ENCODE measurements around the gene ELMO2.

Gene ELMO2

DNA sequence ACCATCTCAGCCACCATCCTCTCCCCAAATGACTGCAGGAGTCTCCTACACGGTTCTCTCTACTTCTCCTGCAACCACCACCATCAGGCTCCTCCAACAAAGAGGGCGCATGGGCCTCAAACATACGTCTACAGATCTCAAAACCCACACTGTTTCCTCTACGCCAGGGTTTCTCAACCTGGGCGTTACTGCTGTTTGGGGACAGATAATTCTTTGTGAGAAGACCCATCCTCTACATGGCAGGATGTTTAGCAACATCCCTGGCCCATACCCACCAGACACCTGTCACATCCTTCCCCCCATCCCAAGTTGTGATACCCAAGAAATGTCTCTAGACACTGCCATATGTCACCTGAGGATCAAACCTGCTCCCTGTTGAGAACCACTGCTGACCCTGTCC lies 45.0 kb downstream of the ELMO2 start:
- peaks cover 8% of the 10 kb centered on the region; the same call in 1 of the 2 replicates for H3K36me3 ChIP-seq (ENCODE audit: insufficient read depth)

DNA sequence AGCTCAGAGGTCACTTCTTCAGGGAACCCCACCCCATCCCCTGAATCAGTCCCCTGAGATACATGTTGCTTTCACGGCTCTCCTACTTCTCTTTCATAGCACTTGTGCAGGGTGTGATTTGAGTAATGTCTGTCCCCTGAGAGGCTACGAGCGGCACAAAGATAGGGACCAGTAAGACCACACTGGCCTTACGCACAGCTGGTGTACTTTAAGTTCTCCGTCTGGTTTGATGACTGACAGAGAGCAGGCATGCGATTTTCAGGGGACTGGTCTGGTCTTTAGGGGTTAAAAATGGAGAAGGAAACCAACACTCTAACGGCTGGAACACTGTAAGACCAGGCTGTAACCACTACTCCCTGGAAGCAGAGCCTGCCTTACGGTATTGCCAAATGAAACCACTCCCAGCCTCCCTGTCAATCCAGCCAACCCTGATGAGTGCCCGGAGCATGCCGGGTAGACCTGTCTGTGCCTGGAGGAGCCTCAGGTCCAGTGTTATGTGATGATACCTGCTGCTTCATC lies 47.1 kb downstream of the ELMO2 start:
- TF ChIP-seq, protein P1, sequence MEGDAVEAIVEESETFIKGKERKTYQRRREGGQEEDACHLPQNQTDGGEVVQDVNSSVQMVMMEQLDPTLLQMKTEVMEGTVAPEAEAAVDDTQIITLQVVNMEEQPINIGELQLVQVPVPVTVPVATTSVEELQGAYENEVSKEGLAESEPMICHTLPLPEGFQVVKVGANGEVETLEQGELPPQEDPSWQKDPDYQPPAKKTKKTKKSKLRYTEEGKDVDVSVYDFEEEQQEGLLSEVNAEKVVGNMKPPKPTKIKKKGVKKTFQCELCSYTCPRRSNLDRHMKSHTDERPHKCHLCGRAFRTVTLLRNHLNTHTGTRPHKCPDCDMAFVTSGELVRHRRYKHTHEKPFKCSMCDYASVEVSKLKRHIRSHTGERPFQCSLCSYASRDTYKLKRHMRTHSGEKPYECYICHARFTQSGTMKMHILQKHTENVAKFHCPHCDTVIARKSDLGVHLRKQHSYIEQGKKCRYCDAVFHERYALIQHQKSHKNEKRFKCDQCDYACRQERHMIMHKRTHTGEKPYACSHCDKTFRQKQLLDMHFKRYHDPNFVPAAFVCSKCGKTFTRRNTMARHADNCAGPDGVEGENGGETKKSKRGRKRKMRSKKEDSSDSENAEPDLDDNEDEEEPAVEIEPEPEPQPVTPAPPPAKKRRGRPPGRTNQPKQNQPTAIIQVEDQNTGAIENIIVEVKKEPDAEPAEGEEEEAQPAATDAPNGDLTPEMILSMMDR (conservative IDR thresholded peaks at IDR 0.05; ENCODE audit: low read depth, low read length) = no peak
- H3K4me3 ChIP-seq (IDR thresholded peaks at IDR 0.05; ENCODE audit: insufficient read depth, low read depth, low read length) = no peak overlapping the region
- H4K20me1 ChIP-seq (ENCODE audit: insufficient read depth) = peaks cover 4% of the 10 kb centered on the region
- peaks cover 23% of the 10 kb centered on the region for H3K4me1 ChIP-seq (ENCODE audit: low read depth, poor library complexity, severe bottlenecking)
- no peak overlapping the region for H2AFZ ChIP-seq (ENCODE audit: low read depth)
- H3K36me3 ChIP-seq (ENCODE audit: insufficient read depth) = peaks cover 5% of the 10 kb centered on the region; the same call in 1 of the 2 replicates
- no peaks in the 10 kb centered on the region for H3K27me3 ChIP-seq (ENCODE audit: insufficient read depth, low read depth)
- no peak overlapping the region for H3K9ac ChIP-seq
- H3K79me2 ChIP-seq (ENCODE audit: insufficient read depth, low read depth) = peaks cover 42% of the 10 kb centered on the region
- H3K27ac ChIP-seq = no peak overlapping the region
- H3K4me2 ChIP-seq = no peak overlapping the region

More for the DNA sequence above, 45.0 kb downstream of the ELMO2 start:
- no peak overlapping the region for H2AFZ ChIP-seq (ENCODE audit: low read depth)
- no peak overlapping the region; the same call in 1 of the 2 replicates for H3K4me2 ChIP-seq
- H4K20me1 ChIP-seq (ENCODE audit: insufficient read depth) = peaks cover 4% of the 10 kb centered on the region
- no peak overlapping the region for H3K4me3 ChIP-seq (IDR thresholded peaks at IDR 0.05; ENCODE audit: insufficient read depth, low read depth, low read length)
- no peak overlapping the region for H3K9ac ChIP-seq
- no peak overlapping the region for H3K27ac ChIP-seq
- H3K79me2 ChIP-seq (ENCODE audit: insufficient read depth, low read depth) = peaks cover 42% of the 10 kb centered on the region
- H3K4me1 ChIP-seq (ENCODE audit: low read depth, poor library complexity, severe bottlenecking) = peaks cover 43% of the 10 kb centered on the region
- H3K27me3 ChIP-seq (ENCODE audit: insufficient read depth, low read depth) = no peaks in the 10 kb centered on the region
- TF ChIP-seq, protein P1 (conservative IDR thresholded peaks at IDR 0.05; ENCODE audit: low read depth, low read length) = no peak

DNA sequence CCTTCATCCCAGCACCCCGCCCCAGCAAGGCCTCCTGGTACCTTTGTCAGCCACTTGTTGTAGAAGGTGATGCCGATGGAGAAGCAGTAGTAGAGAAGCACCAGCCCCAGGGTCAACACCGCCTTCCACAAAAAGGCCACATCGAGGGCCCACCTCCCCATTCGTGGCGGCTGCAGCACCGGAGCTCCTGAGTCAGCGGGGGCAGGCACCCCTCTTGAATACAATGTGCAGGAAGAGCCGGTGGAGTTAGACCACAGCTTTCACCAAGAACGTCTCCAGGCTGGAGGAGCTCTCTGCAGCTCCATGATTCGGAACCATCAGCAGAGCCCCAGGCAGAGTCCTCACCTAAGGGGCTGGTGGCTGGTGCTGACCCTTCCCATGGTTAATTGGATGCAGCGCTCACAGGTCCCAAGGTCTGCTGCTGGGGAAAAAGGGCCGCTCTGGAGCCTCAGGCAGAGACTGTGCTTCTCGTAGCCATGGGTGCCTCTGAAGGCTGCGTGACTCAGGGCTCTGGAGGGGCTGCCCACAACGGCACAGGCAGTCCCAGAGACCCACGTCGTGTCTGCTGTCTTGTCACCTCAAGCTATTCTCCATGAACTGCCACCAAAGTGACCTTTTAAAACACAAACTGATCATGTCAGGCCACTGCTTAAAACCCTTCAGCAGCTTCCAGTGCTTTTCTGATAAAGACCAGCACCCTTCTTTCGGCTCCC lies 47.9 kb downstream of the ELMO2 start:
- Histone ChIP-seq H3K36me3 (ENCODE audit: insufficient read depth) (peaks cover 5% of the 10 kb centered on the region; the same call in 1 of the 2 replicates), H2AFZ (ENCODE audit: low read depth) (no peak overlapping the region), H3K4me1 (ENCODE audit: low read depth, poor library complexity, severe bottlenecking) (peaks cover 22% of the 10 kb centered on the region), H4K20me1 (ENCODE audit: insufficient read depth) (peaks cover 4% of the 10 kb centered on the region), H3K4me3 (IDR thresholded peaks at IDR 0.05; ENCODE audit: insufficient read depth, low read depth, low read length) (no peak overlapping the region), H3K9ac (no peak overlapping the region), H3K27ac (no peak overlapping the region), H3K79me2 (ENCODE audit: insufficient read depth, low read depth) (peaks cover 37% of the 10 kb centered on the region), H3K27me3 (ENCODE audit: insufficient read depth, low read depth) (no peaks in the 10 kb centered on the region), H3K4me2 (no peak overlapping the region)
- TF ChIP-seq, protein P1 (conservative IDR thresholded peaks at IDR 0.05; ENCODE audit: low read depth, low read length) = no peak

DNA sequence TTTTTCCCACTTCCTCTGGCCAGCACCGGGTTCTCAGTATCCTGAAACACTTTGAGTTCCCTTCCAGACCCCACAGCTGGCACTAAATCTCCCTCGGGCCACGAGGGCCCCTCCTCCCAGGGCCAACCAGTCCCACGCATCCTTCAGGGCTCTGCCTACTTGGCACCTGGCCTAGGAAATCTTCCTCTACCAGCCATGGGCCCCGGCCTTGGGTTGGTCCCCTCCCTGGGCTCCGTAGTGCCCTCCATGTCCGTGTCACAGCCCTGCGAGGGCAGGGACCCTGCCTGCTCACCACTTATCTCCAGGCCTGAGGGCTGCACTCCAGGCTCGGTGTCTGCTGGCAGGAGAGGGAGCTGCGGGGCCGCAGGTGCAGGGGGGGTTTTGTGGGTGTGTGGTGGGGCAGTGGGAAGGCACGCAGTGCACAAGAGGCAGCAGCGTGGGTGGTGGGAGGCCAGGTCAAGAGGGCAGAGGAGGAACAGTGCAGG lies 49.3 kb downstream of the ELMO2 start:
- Histone ChIP-seq H3K27ac (no peak overlapping the region), H3K79me2 (ENCODE audit: insufficient read depth, low read depth) (peaks cover 23% of the 10 kb centered on the region), H3K4me2 (no peak overlapping the region), H3K4me1 (ENCODE audit: low read depth, poor library complexity, severe bottlenecking) (peaks cover 11% of the 10 kb centered on the region), H3K4me3 (IDR thresholded peaks at IDR 0.05; ENCODE audit: insufficient read depth, low read depth, low read length) (no peak overlapping the region), H3K27me3 (ENCODE audit: insufficient read depth, low read depth) (no peaks in the 10 kb centered on the region), H3K9ac (no peak overlapping the region), H3K36me3 (ENCODE audit: insufficient read depth) (peaks cover 5% of the 10 kb centered on the region; the same call in 1 of the 2 replicates), H4K20me1 (ENCODE audit: insufficient read depth) (peaks cover 3% of the 10 kb centered on the region), H2AFZ (ENCODE audit: low read depth) (no peak overlapping the region)
- TF ChIP-seq, protein P1 (conservative IDR thresholded peaks at IDR 0.05; ENCODE audit: low read depth, low read length) = no peak

All from KMS-11 (cell line).